HL-60 (cell line): ENCODE results near the gene BLOC1S1.

Experiments used
- DNase-seq, 2 experiments: peaks; one replicate each; pipeline ENCODE4 v3.0.0-alpha.2; 2010 to 2020; ENCODE audit warnings: low read depth in 1 of 2, low spot score in 1 of 2
- H3K27ac ChIP-seq: fragments of 250-450 bp; sonication (Bioruptor Pico); replicated peaks from 2 replicates; pipeline ENCODE4 v1.5.1; 2020; ENCODE audit warnings: mild to moderate bottlenecking, moderate library complexity
- H3K27me3 ChIP-seq: fragments of 250-450 bp; sonication (Bioruptor Pico); 2 replicates; pipeline ENCODE4 v1.5.1; 2021; ENCODE audit warnings: mild to moderate bottlenecking, moderate library complexity; ENCODE audit not compliant: insufficient read depth, poor library complexity, severe bottlenecking
- H3K4me3 ChIP-seq: replicated peaks from 2 replicates; pipeline ENCODE4 v1.5.1; 2011; ENCODE audit warnings: mild to moderate bottlenecking, control low read depth, low read length; ENCODE audit not compliant: insufficient read depth
- GABPA ChIP-seq: IDR thresholded peaks from 2 replicates; pipeline ENCODE4 v1.6.1; 2012; ENCODE audit warnings: low read depth
- POLR2AphosphoS5 ChIP-seq: IDR thresholded peaks from 2 replicates; pipeline ENCODE4 v1.6.1; 2012; ENCODE audit warnings: low read depth
- REST ChIP-seq: IDR thresholded peaks from 2 replicates; pipeline ENCODE4 v1.6.1; 2012; ENCODE audit warnings: low read depth; ENCODE audit not compliant: insufficient replicate concordance
- SPI1 ChIP-seq: IDR thresholded peaks from 2 replicates; pipeline ENCODE4 v1.6.1; 2012; ENCODE audit warnings: low read depth, mild to moderate bottlenecking, borderline replicate concordance
- TF ChIP-seq, protein P1 (sequence below): IDR thresholded peaks from one replicate; pipeline ENCODE4 v1.5.1; 2011; ENCODE audit warnings: low read length, control low read depth, inconsistent platforms; ENCODE audit not compliant: insufficient read depth

BLOC1S1 gene

GRCh38 chr12:55741931-55742680 is 26.3 kb downstream of the BLOC1S1 start:
- H3K4me3 ChIP-seq = peak overlapping the region; percentile 72
- peaks cover 6% of the 10 kb centered on the region for H3K27me3 ChIP-seq
- DNase-seq = no peak
- H3K27ac ChIP-seq = no peak overlapping the region
- no peak for TF ChIP-seq REST
- TF ChIP-seq, protein P1, sequence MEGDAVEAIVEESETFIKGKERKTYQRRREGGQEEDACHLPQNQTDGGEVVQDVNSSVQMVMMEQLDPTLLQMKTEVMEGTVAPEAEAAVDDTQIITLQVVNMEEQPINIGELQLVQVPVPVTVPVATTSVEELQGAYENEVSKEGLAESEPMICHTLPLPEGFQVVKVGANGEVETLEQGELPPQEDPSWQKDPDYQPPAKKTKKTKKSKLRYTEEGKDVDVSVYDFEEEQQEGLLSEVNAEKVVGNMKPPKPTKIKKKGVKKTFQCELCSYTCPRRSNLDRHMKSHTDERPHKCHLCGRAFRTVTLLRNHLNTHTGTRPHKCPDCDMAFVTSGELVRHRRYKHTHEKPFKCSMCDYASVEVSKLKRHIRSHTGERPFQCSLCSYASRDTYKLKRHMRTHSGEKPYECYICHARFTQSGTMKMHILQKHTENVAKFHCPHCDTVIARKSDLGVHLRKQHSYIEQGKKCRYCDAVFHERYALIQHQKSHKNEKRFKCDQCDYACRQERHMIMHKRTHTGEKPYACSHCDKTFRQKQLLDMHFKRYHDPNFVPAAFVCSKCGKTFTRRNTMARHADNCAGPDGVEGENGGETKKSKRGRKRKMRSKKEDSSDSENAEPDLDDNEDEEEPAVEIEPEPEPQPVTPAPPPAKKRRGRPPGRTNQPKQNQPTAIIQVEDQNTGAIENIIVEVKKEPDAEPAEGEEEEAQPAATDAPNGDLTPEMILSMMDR = no peak
- no peak for TF ChIP-seq SPI1
- TF ChIP-seq GABPA = no peak
- no peak for TF ChIP-seq POLR2AphosphoS5

DNA sequence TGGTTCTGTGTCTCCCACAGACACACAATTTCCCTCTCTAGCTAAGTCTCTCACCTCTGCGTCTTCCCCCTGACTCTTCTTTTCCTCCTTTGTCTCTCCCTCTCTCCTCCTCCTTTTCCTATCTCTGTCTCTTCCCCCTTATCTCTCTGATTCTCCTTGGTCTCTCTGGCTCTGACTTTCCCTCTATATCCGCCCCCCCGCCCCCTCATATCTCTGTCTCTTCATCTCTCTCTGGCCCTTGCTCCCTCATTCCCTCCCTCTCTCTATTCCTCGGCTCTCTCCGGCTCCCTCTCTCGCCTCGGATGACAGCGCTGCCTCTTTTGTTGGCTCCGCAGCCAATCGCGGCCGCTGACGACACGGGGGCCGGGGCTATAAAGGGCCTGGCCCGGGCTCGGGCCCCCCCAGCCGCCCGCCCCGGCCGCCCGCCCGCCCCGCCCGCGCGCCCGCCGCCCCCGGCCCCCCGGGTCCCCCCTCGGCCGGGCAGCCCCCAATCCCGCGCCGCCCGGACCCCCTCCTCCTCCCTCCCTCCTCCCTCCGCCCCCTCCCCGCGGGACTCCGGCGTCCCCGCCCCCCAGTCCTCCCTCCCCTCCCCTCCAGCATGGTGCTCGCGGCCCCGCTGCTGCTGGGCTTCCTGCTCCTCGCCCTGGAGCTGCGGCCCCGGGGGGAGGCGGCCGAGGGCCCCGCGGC is 27.0 kb downstream of the BLOC1S1 start, which contains the start of gene GDF11:
Gene GDF11, plus strand, starts transcription at position 404 of the 687 bp plus-strand sequence. Its CDS starts 195 bp downstream, at position 599.
- Histone ChIP-seq H3K27ac (peak within 1 kb of the TSS; percentile 30; the same call in 1 of the 2 replicates), H3K27me3 (peaks cover 6% of the 10 kb centered on the region)

More for the DNA sequence above, 27.0 kb downstream of the BLOC1S1 start, which contains the start of gene GDF11:
- TF ChIP-seq POLR2AphosphoS5 (no peak), GABPA (no peak), REST (no peak), SPI1 (no peak)
- TF ChIP-seq, protein P1 = no peak
- DNase-seq = peak in 1 of 2 experiments; percentile 55
- peak within 1 kb of the TSS; percentile 72 for H3K4me3 ChIP-seq
